Measurements from ENCODE around the gene PJA1. TPM values are rescaled to one million over a fixed set of nuclear protein-coding genes. Genes with fewer than 3 reads are reported as not detected.

Gene PJA1
- total RNA-seq, 2 donors from 2014 or later: 9.3 to 9.8 TPM

- Histone ChIP-seq H3K27me3 (no peaks in the 10 kb centered on the region), H3K36me3 (no peaks in the 10 kb centered on the region), H3K27ac (no peak overlapping the region), H3K9ac (ENCODE audit: low read depth in 2 of 2, low read length in 2 of 2) (no peak overlapping the region), H3K9me3 (no peaks in the 10 kb centered on the region), H3K4me3 (no peak overlapping the region), H3K4me1 (no peaks in the 10 kb centered on the region)
- DNase-seq: no peak
- TF ChIP-seq CTCF (IDR thresholded peaks at IDR 0.05): no peak
- intact Hi-C loops (cut with DNase I): no loop called here
Measured at GRCh38 chrX:69143530-69143929, 21.7 kb downstream of the PJA1 start.

DNA sequence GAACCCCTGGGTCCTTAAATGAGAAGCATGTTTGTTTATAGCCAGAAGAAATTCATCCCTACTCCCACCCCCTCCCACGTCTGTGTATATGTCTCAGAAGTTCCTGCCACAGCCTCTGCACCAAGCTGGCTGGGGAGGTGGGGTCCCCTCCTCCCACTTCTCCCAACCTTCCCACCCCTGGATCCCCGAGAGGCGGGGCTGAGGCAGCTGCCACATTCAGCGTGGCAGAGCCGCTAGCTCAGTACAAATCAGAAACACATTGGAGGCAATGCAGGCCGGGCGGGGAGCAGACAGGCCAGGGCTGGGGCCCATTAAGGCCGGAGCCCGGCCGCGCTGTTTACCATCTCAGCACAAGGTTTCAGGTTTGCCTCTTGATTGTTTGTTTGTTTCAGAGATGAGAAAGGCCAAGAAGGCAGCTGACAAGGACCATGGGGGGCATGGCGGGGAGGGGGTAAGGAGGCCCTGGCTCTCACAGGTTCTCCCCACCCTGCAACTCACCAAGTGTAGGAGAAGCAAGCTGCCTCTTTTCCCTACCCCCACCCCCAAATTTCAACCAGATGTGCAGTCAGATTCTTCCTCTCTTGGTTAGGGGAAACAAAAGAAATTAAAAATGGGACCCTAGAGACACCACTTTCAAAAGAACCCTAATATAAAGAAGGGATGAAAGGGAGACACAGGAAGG, 22.3 kb downstream of the PJA1 start:
- Histone ChIP-seq H3K9me3 (no peaks in the 10 kb centered on the region), H3K4me3 (no peak overlapping the region), H3K27me3 (no peaks in the 10 kb centered on the region), H3K36me3 (no peaks in the 10 kb centered on the region), H3K4me1 (no peaks in the 10 kb centered on the region), H3K9ac (ENCODE audit: low read depth in 2 of 2, low read length in 2 of 2) (no peak overlapping the region), H3K27ac (no peak overlapping the region)
- TF ChIP-seq CTCF (IDR thresholded peaks at IDR 0.05): no peak
- intact Hi-C loops (cut with DNase I): no loop called here
- no peak for DNase-seq

DNA sequence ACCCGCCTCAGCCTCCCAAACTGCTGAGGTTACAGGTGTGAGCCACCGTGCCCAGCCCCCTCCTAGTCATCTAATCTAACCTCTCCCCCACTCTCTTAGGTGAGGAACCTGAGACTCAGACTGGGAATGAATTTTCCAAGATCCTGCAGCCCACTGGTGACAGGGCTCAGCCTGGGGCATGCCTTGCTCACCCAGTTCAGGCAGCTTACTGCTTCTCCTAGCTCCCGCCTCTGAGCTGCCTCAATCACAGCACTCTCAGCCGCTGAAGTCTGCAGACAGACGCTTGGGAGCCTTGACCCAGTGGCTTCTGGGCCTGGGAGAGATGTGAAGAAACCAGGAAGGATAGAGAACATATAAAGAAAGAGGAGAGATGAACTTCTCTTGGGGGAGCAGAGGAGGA, 24.4 kb downstream of the PJA1 start:
- intact Hi-C loops (cut with DNase I): no loop called here
- TF ChIP-seq CTCF (IDR thresholded peaks at IDR 0.05): no peak

DNA sequence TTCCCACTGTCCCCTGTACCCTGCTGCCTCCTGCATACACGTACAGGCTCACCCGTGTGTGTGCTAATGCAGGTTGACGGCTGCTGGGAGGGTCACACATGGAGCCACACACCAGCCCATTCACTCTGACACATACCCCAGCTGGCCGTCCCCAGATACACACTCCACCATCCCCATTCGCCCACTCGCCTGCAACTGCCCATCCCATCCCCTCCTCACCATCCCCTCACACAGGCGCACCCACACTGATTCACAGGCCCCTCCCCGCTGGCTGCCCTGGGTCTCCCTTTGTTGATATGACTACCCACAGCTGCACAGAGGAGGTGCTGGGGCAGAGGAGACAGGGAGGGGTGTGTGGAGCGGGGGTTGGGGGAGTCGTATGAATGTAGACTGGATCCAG, 25.7 kb downstream of the PJA1 start:
- intact Hi-C loops (cut with DNase I): loop anchor here (10.0 kb wide), 1 partner anchor 145 kb away; no protein-coding TSS in a partner anchor

More for the DNA sequence above, 24.4 kb downstream of the PJA1 start:
- DNase-seq: no peak
- Histone ChIP-seq H3K36me3 (no peaks in the 10 kb centered on the region), H3K4me1 (no peaks in the 10 kb centered on the region), H3K27ac (no peak overlapping the region), H3K4me3 (no peak overlapping the region), H3K9ac (ENCODE audit: low read depth in 2 of 2, low read length in 2 of 2) (no peak overlapping the region), H3K27me3 (peaks cover 4% of the 10 kb centered on the region), H3K9me3 (no peaks in the 10 kb centered on the region)

GRCh38 chrX:69138512-69138911, 26.7 kb downstream of the PJA1 start:
- no peak overlapping the region for H3K9ac ChIP-seq (ENCODE audit: low read depth in 2 of 2, low read length in 2 of 2)
- no peak overlapping the region for H3K4me3 ChIP-seq
- no peak for TF ChIP-seq CTCF (IDR thresholded peaks at IDR 0.05)
- H3K27ac ChIP-seq: no peak overlapping the region
- no peaks in the 10 kb centered on the region for H3K9me3 ChIP-seq
- H3K4me1 ChIP-seq: no peaks in the 10 kb centered on the region
- intact Hi-C loops (cut with DNase I): loop anchor here (10.0 kb wide), 1 partner anchor 146 kb away; no protein-coding TSS in a partner anchor
- DNase-seq: no peak
- H3K36me3 ChIP-seq: no peaks in the 10 kb centered on the region
- peaks cover 4% of the 10 kb centered on the region for H3K27me3 ChIP-seq

More for the DNA sequence above, 25.7 kb downstream of the PJA1 start:
- DNase-seq: no peak
- Histone ChIP-seq H3K27ac (no peak overlapping the region), H3K4me3 (no peak overlapping the region), H3K36me3 (no peaks in the 10 kb centered on the region), H3K27me3 (peaks cover 4% of the 10 kb centered on the region), H3K9me3 (no peaks in the 10 kb centered on the region), H3K4me1 (no peaks in the 10 kb centered on the region), H3K9ac (ENCODE audit: low read depth in 2 of 2, low read length in 2 of 2) (no peak overlapping the region)
- no peak for TF ChIP-seq CTCF (IDR thresholded peaks at IDR 0.05)

Measured in colonic mucosa (tissue), 4 donors.